Karpas-422 (cell line): ENCODE data around the gene MTA3. TPM values are rescaled to one million over a fixed set of nuclear protein-coding genes. Genes with fewer than 3 reads are reported as not detected.

ENCODE experiments used
- DNase-seq: peaks from one replicate; pipeline ENCODE4 v3.0.0-alpha.2; 2015
- H2AFZ ChIP-seq: fragments of 200-600 bp; sonication (generic); 2 replicates; pipeline ENCODE4 v1.6.1; 2014; ENCODE audit warnings: antibody characterized with exemption, low read length, mixed read lengths
- H3K27ac ChIP-seq: fragments of 200-600 bp; sonication (generic); 2 replicates; pipeline ENCODE4 v1.5.1; 2014; ENCODE audit warnings: mild to moderate bottlenecking, low read length, moderate library complexity
- H3K27me3 ChIP-seq: fragments of 200-600 bp; sonication (generic); 2 replicates; pipeline ENCODE4 v1.6.1; 2014; ENCODE audit warnings: low read length, mixed read lengths
- H3K36me3 ChIP-seq: fragments of 200-600 bp; sonication (generic); 2 replicates; pipeline ENCODE4 v1.6.1; 2014; ENCODE audit warnings: low read length, mixed read lengths; ENCODE audit not compliant: insufficient read depth
- H3K4me1 ChIP-seq: fragments of 200-600 bp; sonication (generic); 2 replicates; pipeline ENCODE4 v1.6.1; 2014; ENCODE audit warnings: mild to moderate bottlenecking, low read length, mixed read lengths
- H3K4me2 ChIP-seq: fragments of 200-600 bp; sonication (generic); 2 replicates; pipeline ENCODE4 v1.6.1; 2014; ENCODE audit warnings: low read length, low read depth, mild to moderate bottlenecking; ENCODE audit not compliant: poor library complexity, severe bottlenecking
- H3K4me3 ChIP-seq: fragments of 200-600 bp; sonication (generic); 2 replicates; pipeline ENCODE4 v1.5.1; 2014; ENCODE audit warnings: mild to moderate bottlenecking, antibody characterized with exemption, low read length, mixed read lengths
- H3K79me2 ChIP-seq: fragments of 200-600 bp; sonication (generic); 2 replicates; pipeline ENCODE4 v1.6.1; 2014; ENCODE audit warnings: mild to moderate bottlenecking, low read length, mixed read lengths
- H3K9ac ChIP-seq: fragments of 200-600 bp; sonication (generic); 2 replicates; pipeline ENCODE4 v1.6.0; 2014; ENCODE audit warnings: low read length
- H3K9me2 ChIP-seq: fragments of 200-600 bp; sonication (generic), shearing (Covaris generic); replicated peaks from 2 replicates; pipeline ENCODE4 v1.6.0; 2014; ENCODE audit warnings: mild to moderate bottlenecking, low read length, moderate library complexity; ENCODE audit not compliant: insufficient read depth
- H3K9me3 ChIP-seq: fragments of 300-700, 200-600 bp; sonication (generic); 2 replicates; pipeline ENCODE4 v1.6.1; 2014; ENCODE audit warnings: low read length, mixed read lengths
- H4K20me1 ChIP-seq: fragments of 200-600 bp; sonication (generic); 2 replicates; pipeline ENCODE4 v1.6.1; 2014; ENCODE audit warnings: mild to moderate bottlenecking, antibody characterized with exemption, low read length, low read depth; ENCODE audit not compliant: insufficient read depth
- total RNA-seq: library from RNA; depleted of rRNA; stranded (reverse); fragments of >200 nt; shearing (Covaris generic); gene quantifications from 2 replicates; pipeline ENCODE4 v1.2.3, GENCODE V29; 2014; ENCODE audit warnings: low replicate concordance

Gene MTA3
- total RNA-seq, 1 experiment from 2014 or later, result 149 TPM

DNA sequence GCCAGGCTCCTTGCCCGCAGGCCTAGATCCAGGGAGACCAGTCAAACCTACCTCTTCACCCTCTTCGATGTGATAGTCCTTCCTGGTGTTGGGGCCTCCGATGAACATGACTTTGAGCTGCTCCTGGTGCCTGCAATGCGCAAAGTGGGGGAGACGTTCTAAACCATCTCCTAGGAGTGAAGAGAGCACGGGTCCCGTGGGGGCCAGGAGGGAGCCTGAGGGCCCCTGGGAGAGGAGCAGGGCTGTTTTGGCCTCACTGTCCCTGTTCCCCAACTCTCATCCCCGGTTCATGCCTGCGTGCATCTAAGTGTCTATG lies 220.0 kb downstream of the MTA3 start:
- Histone ChIP-seq H3K27me3 (no peaks in the 10 kb centered on the region), H3K4me1 (no peaks in the 10 kb centered on the region), H2AFZ (no peak overlapping the region), H3K36me3 (no peaks in the 10 kb centered on the region), H3K9ac (no peak overlapping the region), H3K9me3 (no peaks in the 10 kb centered on the region), H4K20me1 (no peaks in the 10 kb centered on the region), H3K4me2 (no peak overlapping the region), H3K9me2 (no peaks in the 10 kb centered on the region), H3K4me3 (no peak overlapping the region), H3K79me2 (no peaks in the 10 kb centered on the region), H3K27ac (no peak overlapping the region)
- no peak for DNase-seq

DNA sequence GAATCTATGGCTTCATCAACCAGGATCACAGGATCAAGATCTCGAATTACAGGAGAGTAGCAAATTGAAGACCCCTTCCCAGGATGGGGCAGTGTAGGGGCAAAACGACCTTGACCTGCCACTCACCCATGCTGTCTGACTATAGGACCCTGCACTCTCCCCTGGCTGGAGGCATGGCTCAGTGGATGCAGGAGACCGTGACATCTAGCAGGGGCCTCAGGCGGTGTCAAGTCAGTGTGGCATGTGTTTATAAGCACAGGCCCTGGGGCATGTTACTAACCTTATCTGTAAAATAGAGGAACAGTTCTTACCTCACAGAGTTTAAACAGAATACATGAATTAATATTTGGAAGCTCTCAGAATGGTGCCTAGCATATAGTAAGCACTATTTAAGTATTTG lies 220.4 kb downstream of the MTA3 start:
- no peaks in the 10 kb centered on the region for H3K79me2 ChIP-seq
- no peak overlapping the region for H3K4me2 ChIP-seq
- no peaks in the 10 kb centered on the region for H3K4me1 ChIP-seq
- DNase-seq, result no peak
- no peaks in the 10 kb centered on the region for H3K9me2 ChIP-seq
- no peak overlapping the region for H3K4me3 ChIP-seq
- H3K27ac ChIP-seq, result no peak overlapping the region
- no peaks in the 10 kb centered on the region for H3K9me3 ChIP-seq
- no peaks in the 10 kb centered on the region for H3K36me3 ChIP-seq
- no peak overlapping the region for H3K9ac ChIP-seq
- H4K20me1 ChIP-seq, result no peaks in the 10 kb centered on the region
- no peak overlapping the region for H2AFZ ChIP-seq
- H3K27me3 ChIP-seq, result no peaks in the 10 kb centered on the region

DNA sequence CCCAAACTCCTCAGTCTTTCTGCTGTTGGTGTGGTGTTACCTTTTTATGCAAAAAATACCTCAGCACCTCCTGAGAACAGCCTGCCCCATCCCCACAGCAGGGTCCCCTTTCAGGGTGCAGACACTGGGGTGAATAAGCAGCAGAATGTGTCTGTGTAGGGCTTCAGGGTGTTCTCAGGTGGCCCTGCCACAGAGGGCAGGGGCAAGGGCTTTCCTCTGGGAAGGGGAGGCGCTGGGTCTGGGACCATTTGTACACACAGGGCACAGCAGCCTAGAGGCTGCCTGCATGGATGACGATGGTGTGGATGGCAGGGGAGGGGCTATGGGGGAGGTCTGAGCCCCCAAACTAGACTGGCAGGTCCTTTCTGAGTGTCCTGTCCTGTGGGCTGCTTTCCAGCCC lies 221.3 kb downstream of the MTA3 start:
- Histone ChIP-seq H3K79me2 (no peaks in the 10 kb centered on the region), H3K4me3 (no peak overlapping the region), H3K27ac (no peak overlapping the region), H3K36me3 (no peaks in the 10 kb centered on the region), H3K9me3 (no peaks in the 10 kb centered on the region), H2AFZ (no peak overlapping the region), H4K20me1 (no peaks in the 10 kb centered on the region), H3K4me1 (no peaks in the 10 kb centered on the region), H3K4me2 (no peak overlapping the region), H3K9me2 (no peaks in the 10 kb centered on the region), H3K27me3 (no peaks in the 10 kb centered on the region), H3K9ac (no peak overlapping the region)
- DNase-seq, result no peak

DNA sequence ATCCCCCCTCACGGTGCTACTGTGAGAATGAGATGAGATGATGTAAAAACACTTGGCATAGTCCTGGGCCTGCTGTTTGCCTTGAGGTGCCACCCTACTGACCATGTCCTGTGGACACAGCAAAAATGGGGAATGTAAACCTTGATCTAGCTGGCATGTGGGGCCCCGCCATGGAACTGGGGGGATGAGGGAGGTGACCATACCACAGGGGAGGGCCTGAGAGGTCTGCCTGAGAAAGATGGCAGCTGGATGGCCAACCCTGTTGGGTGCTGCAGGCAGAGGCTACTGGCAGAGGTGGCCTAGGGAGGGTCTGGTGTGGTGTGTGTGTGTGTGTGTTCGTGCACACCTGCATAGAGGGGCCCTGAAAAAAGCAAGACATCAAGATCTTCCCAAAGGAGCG lies 223.2 kb downstream of the MTA3 start:
- Histone ChIP-seq H3K27me3 (no peaks in the 10 kb centered on the region), H3K27ac (no peak overlapping the region), H3K9ac (no peak overlapping the region), H3K4me2 (no peak overlapping the region), H2AFZ (no peak overlapping the region), H3K9me2 (no peaks in the 10 kb centered on the region), H3K4me3 (no peak overlapping the region), H3K9me3 (no peaks in the 10 kb centered on the region), H3K4me1 (peaks cover 12% of the 10 kb centered on the region), H3K36me3 (no peaks in the 10 kb centered on the region), H4K20me1 (no peaks in the 10 kb centered on the region), H3K79me2 (no peaks in the 10 kb centered on the region)
- no peak for DNase-seq

DNA sequence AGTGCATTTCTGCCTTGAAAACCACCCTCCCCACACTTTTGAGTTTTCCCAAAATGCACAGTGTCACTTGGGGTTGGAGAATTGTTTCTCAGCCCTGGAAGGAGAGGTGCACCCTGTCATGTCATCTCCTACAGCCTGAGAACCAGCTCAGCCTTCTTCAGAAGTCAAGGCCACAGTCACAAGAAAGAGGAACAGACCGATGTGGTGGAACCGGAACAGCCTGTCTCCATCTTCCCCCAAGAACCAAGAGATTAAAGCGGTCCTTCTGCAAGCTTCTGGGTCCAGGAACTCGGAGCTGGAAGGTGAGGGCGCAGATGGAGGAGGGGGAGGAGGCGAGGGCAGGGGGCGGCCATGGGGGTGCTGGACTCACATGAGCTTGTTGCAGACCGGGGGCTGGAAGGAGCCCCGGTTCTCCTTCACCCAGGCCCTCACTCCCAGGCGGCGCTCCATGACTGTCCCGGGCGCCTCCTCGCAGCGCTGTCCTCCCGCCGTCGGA lies 223.7 kb downstream of the MTA3 start:
- no peaks in the 10 kb centered on the region for H3K36me3 ChIP-seq
- no peaks in the 10 kb centered on the region for H4K20me1 ChIP-seq
- H3K4me1 ChIP-seq, result peaks cover 16% of the 10 kb centered on the region
- no peak overlapping the region for H3K9ac ChIP-seq
- no peaks in the 10 kb centered on the region for H3K79me2 ChIP-seq
- no peak overlapping the region for H2AFZ ChIP-seq
- DNase-seq, result no peak
- no peaks in the 10 kb centered on the region for H3K9me3 ChIP-seq
- no peaks in the 10 kb centered on the region for H3K27me3 ChIP-seq
- no peak overlapping the region for H3K4me3 ChIP-seq
- H3K4me2 ChIP-seq, result no peak overlapping the region
- no peaks in the 10 kb centered on the region for H3K9me2 ChIP-seq
- H3K27ac ChIP-seq, result no peak overlapping the region

DNA sequence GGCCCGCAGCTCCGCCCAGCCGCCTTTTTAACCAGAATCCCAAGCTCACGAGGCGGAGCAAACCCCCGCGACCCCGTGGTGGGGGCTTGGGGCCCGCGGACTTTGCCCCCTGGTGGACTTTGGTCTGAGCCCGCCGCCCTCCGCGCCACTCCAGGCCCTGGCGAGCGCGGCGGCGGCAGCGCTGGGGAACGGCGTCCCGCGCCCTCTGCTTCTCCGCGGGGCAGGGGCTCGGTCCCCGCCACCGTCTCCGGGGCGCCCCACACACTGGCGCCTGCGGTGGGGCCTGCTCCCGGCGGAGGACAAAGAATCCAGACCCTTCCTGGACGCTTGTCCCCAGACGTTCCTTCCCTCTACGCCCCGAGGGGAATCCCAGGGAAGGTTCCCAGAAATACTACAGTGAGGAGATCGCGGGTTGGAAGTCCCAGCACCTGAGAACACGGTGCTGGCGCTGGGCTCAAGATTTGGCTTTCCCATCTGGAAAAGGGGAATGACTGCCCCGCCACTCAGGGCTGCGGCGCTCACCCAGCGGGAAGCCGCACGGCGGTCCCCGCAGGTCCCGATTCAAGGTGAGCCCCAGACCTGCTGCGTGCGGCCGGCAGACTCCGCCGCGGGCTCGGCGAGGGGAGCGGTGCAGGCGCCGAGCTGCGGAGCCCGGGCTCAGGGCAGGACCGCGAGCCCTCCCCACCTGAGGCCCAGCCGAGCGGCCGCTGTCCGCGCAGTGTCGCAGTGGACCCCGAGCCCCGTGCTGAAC lies 224.3 kb downstream of the MTA3 start, which contains the start of gene HAAO:
HAAO (minus strand) TSS at position 1 of the 751 bp plus-strand sequence. CDS start 47 bp downstream, outside the sequence.
- Histone ChIP-seq H3K9ac (no peak within 1 kb of the TSS), H3K9me2 (no peaks in the 10 kb centered on the region), H3K4me3 (no peak within 1 kb of the TSS), H3K4me2 (no peak within 1 kb of the TSS), H4K20me1 (no peaks in the 10 kb centered on the region), H3K27me3 (no peaks in the 10 kb centered on the region), H3K27ac (no peak within 1 kb of the TSS), H3K4me1 (peaks cover 17% of the 10 kb centered on the region), H3K36me3 (no peaks in the 10 kb centered on the region), H3K9me3 (no peaks in the 10 kb centered on the region), H3K79me2 (no peaks in the 10 kb centered on the region), H2AFZ (no peak within 1 kb of the TSS)
- DNase-seq, result no peak

DNA sequence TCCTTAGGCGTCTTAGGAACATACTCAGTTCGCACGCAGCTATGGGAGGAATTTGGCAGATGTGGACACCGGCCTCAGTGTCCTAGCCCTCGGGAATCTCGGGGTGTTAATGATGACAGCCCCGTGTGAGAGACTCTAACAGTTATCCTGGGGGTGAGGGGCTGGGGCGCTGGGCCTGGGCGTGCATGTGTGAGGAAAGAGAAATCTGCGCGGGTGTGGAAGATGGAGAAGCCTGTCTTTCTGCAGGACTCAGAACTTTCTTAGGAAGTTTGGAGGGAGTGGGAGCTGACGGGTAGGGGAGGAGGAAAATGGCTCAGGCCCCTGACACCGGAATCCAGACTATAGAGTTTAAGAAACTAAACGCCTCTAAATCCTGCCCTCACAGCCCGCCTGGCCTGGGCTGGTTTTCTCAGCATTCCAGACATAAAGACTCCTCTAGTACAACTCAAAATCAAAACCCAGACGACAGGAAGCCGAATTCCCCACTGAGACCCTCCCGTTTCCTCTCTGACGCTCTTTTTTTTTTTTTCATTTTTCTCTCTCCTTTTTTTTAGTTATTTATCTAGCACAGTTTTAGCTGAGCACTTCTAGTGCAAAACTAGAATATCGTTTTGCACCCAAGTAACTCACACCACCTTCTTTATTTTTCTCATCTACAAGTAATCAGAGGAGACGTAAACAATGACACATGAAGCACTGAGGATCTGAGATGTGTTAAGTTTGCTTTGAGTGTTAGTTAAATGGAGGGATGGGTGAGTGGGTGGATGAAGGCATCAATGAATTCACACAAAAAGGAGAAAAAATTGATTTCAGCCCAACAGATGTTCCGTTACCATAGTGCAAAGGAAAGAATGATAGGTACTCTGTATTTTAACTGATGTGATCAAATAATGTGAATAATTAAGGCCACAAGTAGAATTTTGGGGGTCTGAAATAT lies 225.2 kb downstream of the MTA3 start:
- H3K4me3 ChIP-seq, result no peak overlapping the region
- no peak overlapping the region for H3K9ac ChIP-seq
- H3K4me1 ChIP-seq, result peaks cover 17% of the 10 kb centered on the region
- no peak overlapping the region for H3K4me2 ChIP-seq
- no peak overlapping the region for H3K27ac ChIP-seq
- no peaks in the 10 kb centered on the region for H3K9me2 ChIP-seq
- H2AFZ ChIP-seq, result no peak overlapping the region
- no peak for DNase-seq
- no peaks in the 10 kb centered on the region for H3K36me3 ChIP-seq
- H3K9me3 ChIP-seq, result no peaks in the 10 kb centered on the region
- H3K79me2 ChIP-seq, result no peaks in the 10 kb centered on the region
- no peaks in the 10 kb centered on the region for H4K20me1 ChIP-seq
- H3K27me3 ChIP-seq, result no peaks in the 10 kb centered on the region

DNA sequence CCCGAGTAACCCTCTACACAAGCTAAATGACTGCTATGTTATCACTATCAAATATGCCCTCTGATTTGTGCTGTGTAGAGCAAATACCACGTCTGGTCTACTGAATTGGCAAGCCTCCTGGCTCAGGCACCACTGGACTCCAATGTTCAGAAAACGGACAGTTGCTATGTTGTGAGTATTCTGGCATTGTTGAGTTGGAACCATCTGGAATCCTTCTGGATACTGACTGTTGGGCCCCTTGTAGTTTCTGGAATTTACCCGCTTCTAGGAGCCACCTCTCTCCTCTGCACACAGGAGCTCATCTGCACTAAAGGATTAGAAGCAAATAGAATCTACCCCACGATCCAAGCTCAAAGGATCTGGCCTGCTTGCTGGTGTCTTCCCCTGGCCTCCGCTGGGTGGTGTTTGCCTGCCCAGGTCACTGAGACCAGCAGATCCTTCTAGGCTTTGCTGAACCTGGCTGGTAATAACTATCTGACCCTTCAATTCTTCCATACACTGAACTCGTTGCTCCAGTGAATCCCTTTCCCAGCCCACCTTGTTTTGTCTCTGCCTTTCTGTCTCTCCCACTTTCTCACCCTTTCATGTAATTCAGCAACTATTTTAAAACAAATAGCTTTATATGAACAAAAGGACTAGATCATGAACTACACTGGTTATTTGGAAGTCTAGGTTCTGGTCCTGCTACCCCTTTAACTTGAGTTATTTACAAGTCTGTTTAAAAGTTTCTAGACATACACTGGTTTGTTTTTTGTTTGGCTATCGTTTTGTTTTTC lies 226.0 kb downstream of the MTA3 start:
- Histone ChIP-seq H3K9ac (no peak overlapping the region), H3K9me2 (no peaks in the 10 kb centered on the region), H3K36me3 (no peaks in the 10 kb centered on the region), H3K4me3 (no peak overlapping the region), H3K79me2 (no peaks in the 10 kb centered on the region), H3K27ac (no peak overlapping the region), H3K27me3 (no peaks in the 10 kb centered on the region), H3K9me3 (no peaks in the 10 kb centered on the region), H4K20me1 (no peaks in the 10 kb centered on the region), H2AFZ (no peak overlapping the region), H3K4me2 (no peak overlapping the region), H3K4me1 (peaks cover 17% of the 10 kb centered on the region)
- DNase-seq, result no peak
